ENCODE results near the gene MCM9.

DNA sequence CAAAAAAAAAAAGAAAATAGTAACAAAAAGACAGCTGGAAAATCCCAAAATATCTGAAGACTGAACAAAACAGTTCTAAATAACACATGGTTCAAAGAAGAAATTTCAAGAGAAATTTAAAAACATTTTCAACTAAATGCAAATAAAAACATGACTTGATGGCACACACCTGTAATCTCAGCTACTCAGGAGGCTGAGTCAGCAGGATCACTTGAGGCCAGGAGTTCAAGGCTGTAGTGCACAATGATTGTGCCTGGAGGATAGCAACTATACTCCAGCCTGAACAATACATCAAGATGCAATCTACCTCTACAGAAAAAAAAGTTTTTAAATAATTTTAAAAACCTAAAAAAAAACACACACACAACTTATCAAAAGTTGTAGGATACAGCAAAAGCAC, 62.6 kb downstream of the MCM9 start:
- TF ChIP-seq, protein P1, sequence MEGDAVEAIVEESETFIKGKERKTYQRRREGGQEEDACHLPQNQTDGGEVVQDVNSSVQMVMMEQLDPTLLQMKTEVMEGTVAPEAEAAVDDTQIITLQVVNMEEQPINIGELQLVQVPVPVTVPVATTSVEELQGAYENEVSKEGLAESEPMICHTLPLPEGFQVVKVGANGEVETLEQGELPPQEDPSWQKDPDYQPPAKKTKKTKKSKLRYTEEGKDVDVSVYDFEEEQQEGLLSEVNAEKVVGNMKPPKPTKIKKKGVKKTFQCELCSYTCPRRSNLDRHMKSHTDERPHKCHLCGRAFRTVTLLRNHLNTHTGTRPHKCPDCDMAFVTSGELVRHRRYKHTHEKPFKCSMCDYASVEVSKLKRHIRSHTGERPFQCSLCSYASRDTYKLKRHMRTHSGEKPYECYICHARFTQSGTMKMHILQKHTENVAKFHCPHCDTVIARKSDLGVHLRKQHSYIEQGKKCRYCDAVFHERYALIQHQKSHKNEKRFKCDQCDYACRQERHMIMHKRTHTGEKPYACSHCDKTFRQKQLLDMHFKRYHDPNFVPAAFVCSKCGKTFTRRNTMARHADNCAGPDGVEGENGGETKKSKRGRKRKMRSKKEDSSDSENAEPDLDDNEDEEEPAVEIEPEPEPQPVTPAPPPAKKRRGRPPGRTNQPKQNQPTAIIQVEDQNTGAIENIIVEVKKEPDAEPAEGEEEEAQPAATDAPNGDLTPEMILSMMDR (tag by site-specific recombination; IDR thresholded peaks at IDR 0.05): no peak
- TF ChIP-seq, protein P2, sequence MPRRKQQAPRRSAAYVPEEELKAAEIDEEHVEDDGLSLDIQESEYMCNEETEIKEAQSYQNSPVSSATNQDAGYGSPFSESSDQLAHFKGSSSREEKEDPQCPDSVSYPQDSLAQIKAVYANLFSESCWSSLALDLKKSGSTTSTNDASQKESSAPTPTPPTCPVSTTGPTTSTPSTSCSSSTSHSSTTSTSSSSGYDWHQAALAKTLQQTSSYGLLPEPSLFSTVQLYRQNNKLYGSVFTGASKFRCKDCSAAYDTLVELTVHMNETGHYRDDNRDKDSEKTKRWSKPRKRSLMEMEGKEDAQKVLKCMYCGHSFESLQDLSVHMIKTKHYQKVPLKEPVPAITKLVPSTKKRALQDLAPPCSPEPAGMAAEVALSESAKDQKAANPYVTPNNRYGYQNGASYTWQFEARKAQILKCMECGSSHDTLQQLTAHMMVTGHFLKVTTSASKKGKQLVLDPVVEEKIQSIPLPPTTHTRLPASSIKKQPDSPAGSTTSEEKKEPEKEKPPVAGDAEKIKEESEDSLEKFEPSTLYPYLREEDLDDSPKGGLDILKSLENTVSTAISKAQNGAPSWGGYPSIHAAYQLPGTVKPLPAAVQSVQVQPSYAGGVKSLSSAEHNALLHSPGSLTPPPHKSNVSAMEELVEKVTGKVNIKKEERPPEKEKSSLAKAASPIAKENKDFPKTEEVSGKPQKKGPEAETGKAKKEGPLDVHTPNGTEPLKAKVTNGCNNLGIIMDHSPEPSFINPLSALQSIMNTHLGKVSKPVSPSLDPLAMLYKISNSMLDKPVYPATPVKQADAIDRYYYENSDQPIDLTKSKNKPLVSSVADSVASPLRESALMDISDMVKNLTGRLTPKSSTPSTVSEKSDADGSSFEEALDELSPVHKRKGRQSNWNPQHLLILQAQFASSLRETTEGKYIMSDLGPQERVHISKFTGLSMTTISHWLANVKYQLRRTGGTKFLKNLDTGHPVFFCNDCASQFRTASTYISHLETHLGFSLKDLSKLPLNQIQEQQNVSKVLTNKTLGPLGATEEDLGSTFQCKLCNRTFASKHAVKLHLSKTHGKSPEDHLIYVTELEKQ (tag by site-specific recombination; IDR thresholded peaks at IDR 0.05; ENCODE audit: borderline replicate concordance): no peak
- TF ChIP-seq, protein P3, sequence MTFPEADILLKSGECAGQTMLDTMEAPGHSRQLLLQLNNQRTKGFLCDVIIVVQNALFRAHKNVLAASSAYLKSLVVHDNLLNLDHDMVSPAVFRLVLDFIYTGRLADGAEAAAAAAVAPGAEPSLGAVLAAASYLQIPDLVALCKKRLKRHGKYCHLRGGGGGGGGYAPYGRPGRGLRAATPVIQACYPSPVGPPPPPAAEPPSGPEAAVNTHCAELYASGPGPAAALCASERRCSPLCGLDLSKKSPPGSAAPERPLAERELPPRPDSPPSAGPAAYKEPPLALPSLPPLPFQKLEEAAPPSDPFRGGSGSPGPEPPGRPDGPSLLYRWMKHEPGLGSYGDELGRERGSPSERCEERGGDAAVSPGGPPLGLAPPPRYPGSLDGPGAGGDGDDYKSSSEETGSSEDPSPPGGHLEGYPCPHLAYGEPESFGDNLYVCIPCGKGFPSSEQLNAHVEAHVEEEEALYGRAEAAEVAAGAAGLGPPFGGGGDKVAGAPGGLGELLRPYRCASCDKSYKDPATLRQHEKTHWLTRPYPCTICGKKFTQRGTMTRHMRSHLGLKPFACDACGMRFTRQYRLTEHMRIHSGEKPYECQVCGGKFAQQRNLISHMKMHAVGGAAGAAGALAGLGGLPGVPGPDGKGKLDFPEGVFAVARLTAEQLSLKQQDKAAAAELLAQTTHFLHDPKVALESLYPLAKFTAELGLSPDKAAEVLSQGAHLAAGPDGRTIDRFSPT (tag by site-specific recombination; IDR thresholded peaks at IDR 0.05): no peak
- TF ChIP-seq SP3 (tag by site-specific recombination; IDR thresholded peaks at IDR 0.05): no peak
- TF ChIP-seq, protein P4, sequence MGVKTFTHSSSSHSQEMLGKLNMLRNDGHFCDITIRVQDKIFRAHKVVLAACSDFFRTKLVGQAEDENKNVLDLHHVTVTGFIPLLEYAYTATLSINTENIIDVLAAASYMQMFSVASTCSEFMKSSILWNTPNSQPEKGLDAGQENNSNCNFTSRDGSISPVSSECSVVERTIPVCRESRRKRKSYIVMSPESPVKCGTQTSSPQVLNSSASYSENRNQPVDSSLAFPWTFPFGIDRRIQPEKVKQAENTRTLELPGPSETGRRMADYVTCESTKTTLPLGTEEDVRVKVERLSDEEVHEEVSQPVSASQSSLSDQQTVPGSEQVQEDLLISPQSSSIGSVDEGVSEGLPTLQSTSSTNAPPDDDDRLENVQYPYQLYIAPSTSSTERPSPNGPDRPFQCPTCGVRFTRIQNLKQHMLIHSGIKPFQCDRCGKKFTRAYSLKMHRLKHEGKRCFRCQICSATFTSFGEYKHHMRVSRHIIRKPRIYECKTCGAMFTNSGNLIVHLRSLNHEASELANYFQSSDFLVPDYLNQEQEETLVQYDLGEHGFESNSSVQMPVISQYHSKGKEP (tag by site-specific recombination; IDR thresholded peaks at IDR 0.05): no peak
- TF ChIP-seq, protein P5, sequence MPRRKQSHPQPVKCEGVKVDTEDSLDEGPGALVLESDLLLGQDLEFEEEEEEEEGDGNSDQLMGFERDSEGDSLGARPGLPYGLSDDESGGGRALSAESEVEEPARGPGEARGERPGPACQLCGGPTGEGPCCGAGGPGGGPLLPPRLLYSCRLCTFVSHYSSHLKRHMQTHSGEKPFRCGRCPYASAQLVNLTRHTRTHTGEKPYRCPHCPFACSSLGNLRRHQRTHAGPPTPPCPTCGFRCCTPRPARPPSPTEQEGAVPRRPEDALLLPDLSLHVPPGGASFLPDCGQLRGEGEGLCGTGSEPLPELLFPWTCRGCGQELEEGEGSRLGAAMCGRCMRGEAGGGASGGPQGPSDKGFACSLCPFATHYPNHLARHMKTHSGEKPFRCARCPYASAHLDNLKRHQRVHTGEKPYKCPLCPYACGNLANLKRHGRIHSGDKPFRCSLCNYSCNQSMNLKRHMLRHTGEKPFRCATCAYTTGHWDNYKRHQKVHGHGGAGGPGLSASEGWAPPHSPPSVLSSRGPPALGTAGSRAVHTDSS (tag by site-specific recombination; IDR thresholded peaks at IDR 0.05): no peak
- TF ChIP-seq ZNF514 (tag by site-specific recombination; IDR thresholded peaks at IDR 0.05): no peak
- no peak for TF ChIP-seq ZNF23 (tag by site-specific recombination; IDR thresholded peaks at IDR 0.05; ENCODE audit: borderline replicate concordance)
- TF ChIP-seq, protein P6, sequence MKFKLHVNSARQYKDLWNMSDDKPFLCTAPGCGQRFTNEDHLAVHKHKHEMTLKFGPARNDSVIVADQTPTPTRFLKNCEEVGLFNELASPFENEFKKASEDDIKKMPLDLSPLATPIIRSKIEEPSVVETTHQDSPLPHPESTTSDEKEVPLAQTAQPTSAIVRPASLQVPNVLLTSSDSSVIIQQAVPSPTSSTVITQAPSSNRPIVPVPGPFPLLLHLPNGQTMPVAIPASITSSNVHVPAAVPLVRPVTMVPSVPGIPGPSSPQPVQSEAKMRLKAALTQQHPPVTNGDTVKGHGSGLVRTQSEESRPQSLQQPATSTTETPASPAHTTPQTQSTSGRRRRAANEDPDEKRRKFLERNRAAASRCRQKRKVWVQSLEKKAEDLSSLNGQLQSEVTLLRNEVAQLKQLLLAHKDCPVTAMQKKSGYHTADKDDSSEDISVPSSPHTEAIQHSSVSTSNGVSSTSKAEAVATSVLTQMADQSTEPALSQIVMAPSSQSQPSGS (tag by site-specific recombination; IDR thresholded peaks at IDR 0.05; ENCODE audit: low read depth): no peak
- no peak for TF ChIP-seq ZNF221 (tag by site-specific recombination; IDR thresholded peaks at IDR 0.05; ENCODE audit: borderline replicate concordance)
- TF ChIP-seq, protein P7, sequence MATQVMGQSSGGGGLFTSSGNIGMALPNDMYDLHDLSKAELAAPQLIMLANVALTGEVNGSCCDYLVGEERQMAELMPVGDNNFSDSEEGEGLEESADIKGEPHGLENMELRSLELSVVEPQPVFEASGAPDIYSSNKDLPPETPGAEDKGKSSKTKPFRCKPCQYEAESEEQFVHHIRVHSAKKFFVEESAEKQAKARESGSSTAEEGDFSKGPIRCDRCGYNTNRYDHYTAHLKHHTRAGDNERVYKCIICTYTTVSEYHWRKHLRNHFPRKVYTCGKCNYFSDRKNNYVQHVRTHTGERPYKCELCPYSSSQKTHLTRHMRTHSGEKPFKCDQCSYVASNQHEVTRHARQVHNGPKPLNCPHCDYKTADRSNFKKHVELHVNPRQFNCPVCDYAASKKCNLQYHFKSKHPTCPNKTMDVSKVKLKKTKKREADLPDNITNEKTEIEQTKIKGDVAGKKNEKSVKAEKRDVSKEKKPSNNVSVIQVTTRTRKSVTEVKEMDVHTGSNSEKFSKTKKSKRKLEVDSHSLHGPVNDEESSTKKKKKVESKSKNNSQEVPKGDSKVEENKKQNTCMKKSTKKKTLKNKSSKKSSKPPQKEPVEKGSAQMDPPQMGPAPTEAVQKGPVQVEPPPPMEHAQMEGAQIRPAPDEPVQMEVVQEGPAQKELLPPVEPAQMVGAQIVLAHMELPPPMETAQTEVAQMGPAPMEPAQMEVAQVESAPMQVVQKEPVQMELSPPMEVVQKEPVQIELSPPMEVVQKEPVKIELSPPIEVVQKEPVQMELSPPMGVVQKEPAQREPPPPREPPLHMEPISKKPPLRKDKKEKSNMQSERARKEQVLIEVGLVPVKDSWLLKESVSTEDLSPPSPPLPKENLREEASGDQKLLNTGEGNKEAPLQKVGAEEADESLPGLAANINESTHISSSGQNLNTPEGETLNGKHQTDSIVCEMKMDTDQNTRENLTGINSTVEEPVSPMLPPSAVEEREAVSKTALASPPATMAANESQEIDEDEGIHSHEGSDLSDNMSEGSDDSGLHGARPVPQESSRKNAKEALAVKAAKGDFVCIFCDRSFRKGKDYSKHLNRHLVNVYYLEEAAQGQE (tag by site-specific recombination; IDR thresholded peaks at IDR 0.05): no peak
- no peak for TF ChIP-seq ZNF707 (tag by site-specific recombination; IDR thresholded peaks at IDR 0.05)
